Prostate gland (tissue), 2 donors: ENCODE measurements around the gene CD226. TPM values are rescaled to one million over a fixed set of nuclear protein-coding genes. Genes with fewer than 3 reads are reported as not detected.
A peak's percentile ranks its signal among the peaks of the same experiment; 100 is the strongest.
"Not testable (repeated sequence)": the region's sequence is repeated elsewhere in the genome, so short reads cannot be mapped to it uniquely, and the experiment has no call there.

Experiments used
- DNase-seq: peaks from one replicate; pipeline ENCODE4 v3.0.0-alpha.2; 2019; ENCODE audit warnings: low spot score
- H3K27ac ChIP-seq, 2 donors: fragments of 200-600 bp; sonication (generic); 2 replicates each; pipeline ENCODE4 v1.5.1; 2017 to 2019
- H3K27me3 ChIP-seq: fragments of 200-600 bp; sonication (generic); replicated peaks from 2 replicates; pipeline ENCODE4 v1.5.1; 2019; ENCODE audit not compliant: insufficient read depth
- H3K36me3 ChIP-seq, 2 donors: fragments of 200-600 bp; sonication (generic); 1 replicate in 1 of 2; 2 replicates in 1 of 2; pipeline versions ENCODE4 v1.5.1 to v1.8.1; 2017 to 2019
- H3K4me1 ChIP-seq: fragments of 200-600 bp; sonication (generic); replicated peaks from 2 replicates; pipeline ENCODE4 v1.5.1; 2019
- H3K4me3 ChIP-seq, 2 donors: fragments of 200-600 bp; sonication (generic); 2 replicates each; pipeline ENCODE4 v1.5.1; 2017 to 2019
- H3K9me3 ChIP-seq: fragments of 200-600 bp; sonication (generic); 2 replicates; pipeline ENCODE4 v1.5.1; 2017
- POLR2A ChIP-seq: fragments of 450-650 bp; IDR thresholded peaks from one replicate; pipeline ENCODE4 v1.6.1; 2016; ENCODE audit warnings: antibody characterized with exemption, mild to moderate bottlenecking
- POLR2AphosphoS5 ChIP-seq: sonication (generic); formaldehyde crosslinking; IDR thresholded peaks from one replicate; pipeline ENCODE4 v1.6.1; 2017; ENCODE audit warnings: antibody characterized with exemption
- WGBS: methylation state at CpG from one replicate; pipeline ENCODE4 v1.1.5; 2018; 5-methylcytosine and 5-hydroxymethylcytosine counted together
- intact Hi-C: fragments of 100-400 bp; cut with DNase I; formaldehyde crosslinking; loops from one replicate; pipeline ENCODE4 v1.14.2; 2022
- total RNA-seq, 2 donors: library from RNA; depleted of rRNA; stranded (reverse); fragments of >200 nt; gene quantifications; one replicate each; pipeline ENCODE4 v1.1.0, GENCODE V29; 2016
- TF ChIP-seq, protein P1 (sequence below), 4 experiments: fragments of 200-600 bp in 2 of 4; fragments of 450-650 bp in 2 of 4; sonication (generic) in 2 of 4; IDR thresholded peaks; 1 replicate in 3 of 4; 2 replicates in 1 of 4; pipeline ENCODE4 v1.5.1; 2016 to 2019; ENCODE audit warnings: antibody characterized with exemption in 4 of 4, mild to moderate bottlenecking in 2 of 4, moderate library complexity in 2 of 4

CD226 gene
- total RNA-seq, 2 donors from 2014 or later = 0.59 to 4.7 TPM

- Histone ChIP-seq H3K9me3 (no peaks in the 10 kb centered on the region), H3K4me1 (no peaks in the 10 kb centered on the region), H3K4me3 (no peak overlapping the region), H3K27me3 (no peaks in the 10 kb centered on the region), H3K27ac (no peak overlapping the region), H3K36me3 (no peaks in the 10 kb centered on the region)
- intact Hi-C loops = no loop called here
- no peak for DNase-seq
- 87% methylated on average over 4 of the region's 4 CpGs for whole genome bisulfite sequencing
- no peak for TF ChIP-seq POLR2A
- TF ChIP-seq, protein P1, sequence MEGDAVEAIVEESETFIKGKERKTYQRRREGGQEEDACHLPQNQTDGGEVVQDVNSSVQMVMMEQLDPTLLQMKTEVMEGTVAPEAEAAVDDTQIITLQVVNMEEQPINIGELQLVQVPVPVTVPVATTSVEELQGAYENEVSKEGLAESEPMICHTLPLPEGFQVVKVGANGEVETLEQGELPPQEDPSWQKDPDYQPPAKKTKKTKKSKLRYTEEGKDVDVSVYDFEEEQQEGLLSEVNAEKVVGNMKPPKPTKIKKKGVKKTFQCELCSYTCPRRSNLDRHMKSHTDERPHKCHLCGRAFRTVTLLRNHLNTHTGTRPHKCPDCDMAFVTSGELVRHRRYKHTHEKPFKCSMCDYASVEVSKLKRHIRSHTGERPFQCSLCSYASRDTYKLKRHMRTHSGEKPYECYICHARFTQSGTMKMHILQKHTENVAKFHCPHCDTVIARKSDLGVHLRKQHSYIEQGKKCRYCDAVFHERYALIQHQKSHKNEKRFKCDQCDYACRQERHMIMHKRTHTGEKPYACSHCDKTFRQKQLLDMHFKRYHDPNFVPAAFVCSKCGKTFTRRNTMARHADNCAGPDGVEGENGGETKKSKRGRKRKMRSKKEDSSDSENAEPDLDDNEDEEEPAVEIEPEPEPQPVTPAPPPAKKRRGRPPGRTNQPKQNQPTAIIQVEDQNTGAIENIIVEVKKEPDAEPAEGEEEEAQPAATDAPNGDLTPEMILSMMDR (IDR thresholded peaks at IDR 0.05) = no peak
- TF ChIP-seq POLR2AphosphoS5 = no peak
Observed at GRCh38 chr18:69866212-69866611, 81.5 kb downstream of the CD226 start.

DNA sequence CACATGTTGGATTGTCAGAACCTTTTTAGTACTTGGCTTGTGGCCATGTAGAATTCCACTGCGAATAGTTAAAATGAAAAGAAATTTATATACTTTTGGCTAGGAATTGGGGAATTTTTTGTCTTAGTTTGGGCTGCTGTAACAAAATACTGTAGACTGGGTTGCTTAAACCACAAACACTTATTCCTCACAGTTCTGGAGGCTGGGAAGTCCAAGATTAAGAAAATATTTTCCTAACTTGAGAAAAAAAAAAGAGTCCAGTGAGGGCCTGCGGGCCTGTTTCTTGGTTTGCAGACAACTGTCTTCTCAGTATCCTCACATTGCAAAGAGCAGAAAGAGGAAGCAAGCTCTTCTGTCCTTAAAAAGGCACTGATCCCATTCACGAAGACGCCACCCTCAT is 81.9 kb downstream of the CD226 start:
- Histone ChIP-seq H3K36me3 (no peaks in the 10 kb centered on the region), H3K4me1 (no peaks in the 10 kb centered on the region), H3K27me3 (no peaks in the 10 kb centered on the region), H3K4me3 (no peak overlapping the region), H3K27ac (no peak overlapping the region), H3K9me3 (no peaks in the 10 kb centered on the region)
- no peak for TF ChIP-seq POLR2A
- TF ChIP-seq POLR2AphosphoS5 = no peak
- TF ChIP-seq, protein P1 (IDR thresholded peaks at IDR 0.05) = no peak
- DNase-seq = no peak
- intact Hi-C loops = no loop called here
- WGBS = 59% methylated on average over 4 of the region's 4 CpGs

GRCh38 chr18:69864802-69865201 is 82.9 kb downstream of the CD226 start:
- H3K4me1 ChIP-seq, DNase-seq, H3K9me3 ChIP-seq, intact Hi-C loops, H3K27ac ChIP-seq, H3K27me3 ChIP-seq, H3K36me3 ChIP-seq, H3K4me3 ChIP-seq: not testable (repeated sequence)
- WGBS = 90% methylated on average over 6 of the region's 6 CpGs

GRCh38 chr18:69858897-69859296 is 88.8 kb downstream of the CD226 start:
- no peak overlapping the region for H3K27ac ChIP-seq
- no peak for DNase-seq
- H3K4me1 ChIP-seq = no peaks in the 10 kb centered on the region
- H3K27me3 ChIP-seq = no peaks in the 10 kb centered on the region
- WGBS = 42% methylated on average over 5 of the region's 5 CpGs
- TF ChIP-seq POLR2AphosphoS5 (peak; percentile 39), POLR2A (no peak)
- intact Hi-C loops = no loop called here
- H3K4me3 ChIP-seq = no peak overlapping the region
- H3K36me3 ChIP-seq = no peaks in the 10 kb centered on the region
- no peaks in the 10 kb centered on the region for H3K9me3 ChIP-seq

DNA sequence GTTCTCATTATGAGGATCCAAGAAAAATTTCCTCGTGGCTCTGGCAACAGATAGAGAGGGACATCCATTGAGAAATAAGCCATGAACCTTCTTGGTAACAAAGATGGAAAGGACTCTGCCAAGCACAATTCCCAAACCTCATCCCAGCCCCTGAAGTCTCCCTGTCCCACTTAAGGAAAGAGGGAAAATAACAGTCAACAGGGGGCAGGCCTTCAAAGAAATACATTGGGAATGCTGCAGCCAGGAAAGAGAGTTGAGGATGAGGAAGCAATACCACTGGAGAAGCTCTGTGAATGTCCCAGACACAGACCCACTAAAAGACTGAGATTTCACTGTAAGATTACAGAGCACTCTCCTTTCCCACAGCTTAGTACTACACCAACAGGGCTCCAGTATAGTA is 93.2 kb downstream of the CD226 start:
- TF ChIP-seq POLR2AphosphoS5 = no peak
- TF ChIP-seq, protein P1 (IDR thresholded peaks at IDR 0.05) = no peak
- TF ChIP-seq POLR2A = no peak
- intact Hi-C loops = no loop called here
- no peaks in the 10 kb centered on the region for H3K36me3 ChIP-seq

DNA sequence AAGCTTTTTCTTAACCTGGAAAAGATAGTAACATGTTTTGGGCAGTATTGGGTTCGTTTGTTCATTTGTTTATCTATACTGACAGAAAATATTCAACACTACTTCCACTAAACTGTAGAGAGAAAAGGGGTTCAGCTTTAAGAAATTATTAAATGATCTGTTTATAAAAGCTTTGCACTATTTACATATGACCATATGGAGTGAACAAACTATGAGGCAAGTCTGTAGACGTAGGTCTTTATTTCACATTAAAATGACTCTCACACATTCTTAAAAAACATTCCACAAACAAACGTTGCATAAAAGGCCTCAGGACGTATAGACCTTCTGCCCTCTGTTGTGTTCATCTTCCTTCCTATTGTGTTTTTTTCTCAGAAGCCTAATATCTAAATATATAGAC is 94.6 kb downstream of the CD226 start:
- Histone ChIP-seq H3K27me3 (no peaks in the 10 kb centered on the region), H3K27ac (no peak overlapping the region), H3K4me3 (no peak overlapping the region), H3K4me1 (no peaks in the 10 kb centered on the region), H3K9me3 (no peaks in the 10 kb centered on the region), H3K36me3 (no peaks in the 10 kb centered on the region)
- TF ChIP-seq POLR2A = no peak
- TF ChIP-seq, protein P1 (IDR thresholded peaks at IDR 0.05) = no peak
- TF ChIP-seq POLR2AphosphoS5 = no peak
- DNase-seq = no peak
- intact Hi-C loops = no loop called here
- 75% methylated on average over 4 of the region's 4 CpGs for WGBS

More for the DNA sequence above, 93.2 kb downstream of the CD226 start:
- H3K9me3 ChIP-seq = no peaks in the 10 kb centered on the region
- WGBS = 89% methylated on average over 1 of the region's 1 CpG
- no peaks in the 10 kb centered on the region for H3K4me1 ChIP-seq
- no peak overlapping the region for H3K4me3 ChIP-seq
- no peak overlapping the region for H3K27ac ChIP-seq
- no peak for DNase-seq
- no peaks in the 10 kb centered on the region for H3K27me3 ChIP-seq
